Stomach (tissue), 9 donors: ENCODE measurements around the gene LRP1B. TPM values are rescaled to one million over a fixed set of nuclear protein-coding genes. Genes with fewer than 3 reads are reported as not detected.

Experiments
- DNase-seq, 2 donors: peaks; one replicate each; pipeline versions ENCODE4 v3.0.0 to v3.0.0-alpha.2; 2013 to 2019
- H3K27ac ChIP-seq, 5 donors: fragments of 200-600 bp in 4 of 5; sonication (generic) in 4 of 5; one replicate each; pipeline ENCODE4 v1.5.1; 2013 to 2019; ENCODE audit warnings: mild to moderate bottlenecking in 1 of 5, moderate library complexity in 1 of 5
- H3K27me3 ChIP-seq, 3 donors: fragments of 200-600 bp; sonication (generic); one replicate each; pipeline ENCODE4 v1.5.1; 2017 to 2019; ENCODE audit warnings: mixed run types in 1 of 3
- H3K36me3 ChIP-seq, 4 donors: fragments of 200-600 bp; sonication (generic); 1 replicate in 3 of 4; 2 replicates in 1 of 4; pipeline ENCODE4 v1.5.1; 2016 to 2019
- H3K4me1 ChIP-seq, 4 donors: fragments of 200-600 bp; sonication (generic); one replicate each; pipeline ENCODE4 v1.5.1; 2016 to 2019
- H3K4me3 ChIP-seq, 4 donors: fragments of 200-600 bp; sonication (generic) in 3 of 4; one replicate each; pipeline ENCODE4 v1.5.1; 2016 to 2019; ENCODE audit warnings: mild to moderate bottlenecking in 1 of 4
- H3K9me3 ChIP-seq, 4 donors: fragments of 200-600 bp; sonication (generic); one replicate each; pipeline ENCODE4 v1.5.1; 2016 to 2019
- CTCF ChIP-seq, 7 experiments: fragments of 450-650 bp in 4 of 7; fragments of 200-600 bp in 3 of 7; sonication (generic) in 3 of 7; IDR thresholded peaks; one replicate each; pipeline ENCODE4 v1.5.1; 2016 to 2019; ENCODE audit warnings: antibody characterized with exemption in 7 of 7, control low read depth in 2 of 7, mild to moderate bottlenecking in 1 of 7
- EP300 ChIP-seq: sonication (generic); formaldehyde crosslinking; IDR thresholded peaks from one replicate; pipeline ENCODE4 v1.6.1; 2017; ENCODE audit warnings: antibody characterized with exemption
- POLR2A ChIP-seq, 4 donors: fragments of 450-650 bp; IDR thresholded peaks; one replicate each; pipeline ENCODE4 v1.6.1; 2016; ENCODE audit warnings: antibody characterized with exemption in 4 of 4, control low read depth in 2 of 4, mild to moderate bottlenecking in 1 of 4, moderate library complexity in 1 of 4
- POLR2AphosphoS5 ChIP-seq, 3 donors: sonication (generic); formaldehyde crosslinking; IDR thresholded peaks; one replicate each; pipeline ENCODE4 v1.6.1; 2016; ENCODE audit warnings: antibody characterized with exemption in 3 of 3
- WGBS, 5 donors: extraction: QIAGEN DNeasy Blood & Tissue Kit in 3 of 5; methylation state at CpG; one replicate each; pipeline versions ENCODE4 v1.1.5 to v1.1.7; 2013 to 2018; 5-methylcytosine and 5-hydroxymethylcytosine counted together
- intact Hi-C: fragments of 100-400 bp; cut with DNase I; formaldehyde crosslinking; loops from one replicate; pipeline ENCODE4 v1.15.1; 2023; ENCODE audit warnings: low total_unique reads
- polyA plus RNA-seq, 3 donors: library from polyadenylated mRNA; stranded (reverse); fragments of 200-250 nt; gene quantifications; one replicate each; pipeline ENCODE4 v1.2.3, GENCODE V29; 2013
- total RNA-seq, 5 donors: library from RNA; depleted of rRNA; stranded (reverse); fragments of >200 nt; gene quantifications; one replicate each; pipeline versions ENCODE4 v1.1.0 to v1.2.3, GENCODE V29; 2014 to 2016
- donor health status: healthy with polysubstance abuse.
- donor health status: Bipolar disorder and iron deficiency.
- donor health status: healthy.

LRP1B gene
- total and polyA plus RNA-seq, 8 donors, result under 0.01 to 9.0 (median 0.38) TPM

- 90 to 98% (median 97%) methylated on average over 1 of the region's 1 CpG for WGBS, 5 donors
- Histone ChIP-seq H3K4me3 (no peak overlapping the region), H3K9me3 (peaks cover 0 to 15% (median 3%) of the 10 kb centered on the region in 4 donors), H3K27ac (no peak overlapping the region), H3K27me3 (no peaks in the 10 kb centered on the region), H3K36me3 (no peaks in the 10 kb centered on the region), H3K4me1 (no peaks in the 10 kb centered on the region)
- TF ChIP-seq POLR2A (IDR thresholded peaks at IDR 0.05) (no peak), EP300 (no peak)
- intact Hi-C loops, result no loop called here
- no peak for DNase-seq
These were observed 1254.8 kb downstream of the LRP1B start for GRCh38 chr2:140876015-140876414.

- H3K4me1 ChIP-seq, result no peaks in the 10 kb centered on the region
- no peaks in the 10 kb centered on the region for H3K36me3 ChIP-seq
- H3K27me3 ChIP-seq, result no peaks in the 10 kb centered on the region
- H3K27ac ChIP-seq, result no peak overlapping the region
- intact Hi-C loops, result no loop called here
- DNase-seq, result no peak
- H3K4me3 ChIP-seq, result no peak overlapping the region
- H3K9me3 ChIP-seq, result peaks cover 0 to 18% (median 3%) of the 10 kb centered on the region in 4 donors
- TF ChIP-seq CTCF (IDR thresholded peaks at IDR 0.05) (no peak), EP300 (no peak), POLR2AphosphoS5 (IDR thresholded peaks at IDR 0.05) (no peak), POLR2A (IDR thresholded peaks at IDR 0.05) (no peak)
These were observed 1256.8 kb downstream of the LRP1B start for GRCh38 chr2:140873915-140874531.

GRCh38 chr2:140869925-140870324, 1260.9 kb downstream of the LRP1B start:
- Histone ChIP-seq H3K4me3 (no peak overlapping the region), H3K27me3 (no peaks in the 10 kb centered on the region), H3K4me1 (no peaks in the 10 kb centered on the region), H3K9me3 (peaks cover 0 to 14% (median 2%) of the 10 kb centered on the region in 4 donors), H3K36me3 (no peaks in the 10 kb centered on the region), H3K27ac (no peak overlapping the region)
- DNase-seq, result no peak
- intact Hi-C loops, result no loop called here
- TF ChIP-seq CTCF (IDR thresholded peaks at IDR 0.05) (no peak), POLR2A (IDR thresholded peaks at IDR 0.05) (no peak), POLR2AphosphoS5 (IDR thresholded peaks at IDR 0.05) (no peak), EP300 (no peak)

- Histone ChIP-seq H3K9me3 (peaks cover 0 to 8% (median 0%) of the 10 kb centered on the region in 4 donors), H3K4me3 (no peak overlapping the region), H3K4me1 (no peaks in the 10 kb centered on the region), H3K27me3 (no peaks in the 10 kb centered on the region), H3K27ac (no peak overlapping the region), H3K36me3 (no peaks in the 10 kb centered on the region)
- no peak for TF ChIP-seq POLR2A (IDR thresholded peaks at IDR 0.05)
- TF ChIP-seq POLR2AphosphoS5 (IDR thresholded peaks at IDR 0.05), result no peak
- no peak for TF ChIP-seq EP300
- TF ChIP-seq CTCF (IDR thresholded peaks at IDR 0.05), result no peak
- WGBS, 5 donors, result 88 to 95% (median 95%) methylated on average over 3 of the region's 3 CpGs
- intact Hi-C loops, result no loop called here
- DNase-seq, result no peak
These were observed 1261.7 kb downstream of the LRP1B start for GRCh38 chr2:140869107-140869506.

- H3K27me3 ChIP-seq, result no peaks in the 10 kb centered on the region
These were observed 1265.0 kb downstream of the LRP1B start for GRCh38 chr2:140865837-140866236.

More at GRCh38 chr2:140865837-140866236, 1265.0 kb downstream of the LRP1B start:
- intact Hi-C loops, result no loop called here
- no peak overlapping the region for H3K27ac ChIP-seq
- no peak overlapping the region for H3K4me3 ChIP-seq
- H3K9me3 ChIP-seq, result peaks cover 0 to 8% (median 0%) of the 10 kb centered on the region in 4 donors
- TF ChIP-seq POLR2AphosphoS5 (IDR thresholded peaks at IDR 0.05) (no peak), EP300 (no peak), CTCF (IDR thresholded peaks at IDR 0.05) (no peak), POLR2A (IDR thresholded peaks at IDR 0.05) (no peak)
- no peaks in the 10 kb centered on the region for H3K4me1 ChIP-seq
- WGBS, 5 donors, result 71 to 87% (median 84%) methylated on average over 3 of the region's 3 CpGs
- H3K36me3 ChIP-seq, result no peaks in the 10 kb centered on the region
- DNase-seq, result no peak
